Upper lobe of left lung (tissue), 6 donors: Measurements from ENCODE around the gene PACS1. TPM values are rescaled to one million over a fixed set of nuclear protein-coding genes. Genes with fewer than 3 reads are reported as not detected.

Source experiments
- ATAC-seq, 2 donors: fragments of 200-7000 bp; cut with Tn5 transposase; one replicate each; pipeline ENCODE4 v1.9.1; 2022; ENCODE audit warnings: mild to moderate bottlenecking in 2 of 2, moderate library complexity in 2 of 2; ENCODE audit not compliant: low FRiP score in 2 of 2
- DNase-seq, 2 donors: peaks; one replicate each; pipeline ENCODE4 v3.0.0-alpha.2; 2019 to 2020
- H3K27ac ChIP-seq, 4 donors: fragments of 200-600 bp; sonication (generic); one replicate each; pipeline ENCODE4 v1.5.1; 2016 to 2019
- H3K27me3 ChIP-seq, 4 donors: fragments of 200-600 bp; sonication (generic); one replicate each; pipeline ENCODE4 v1.5.1; 2017 to 2019
- H3K36me3 ChIP-seq, 4 donors: fragments of 200-600 bp; sonication (generic); one replicate each; pipeline ENCODE4 v1.5.1; 2016 to 2019
- H3K4me1 ChIP-seq, 4 donors: fragments of 200-600 bp; sonication (generic); one replicate each; pipeline ENCODE4 v1.5.1; 2018 to 2019
- H3K4me3 ChIP-seq, 4 donors: fragments of 200-600 bp; sonication (generic); one replicate each; pipeline ENCODE4 v1.5.1; 2017 to 2019; ENCODE audit warnings: mild to moderate bottlenecking in 2 of 4, moderate library complexity in 1 of 4
- H3K9me3 ChIP-seq, 4 donors: fragments of 200-600 bp; sonication (generic); one replicate each; pipeline ENCODE4 v1.5.1; 2018 to 2019
- EP300 ChIP-seq, 4 donors: sonication (generic); formaldehyde crosslinking; IDR thresholded peaks; one replicate each; pipeline ENCODE4 v1.5.1; 2017; ENCODE audit warnings: antibody characterized with exemption in 4 of 4, control low read depth in 2 of 4
- POLR2A ChIP-seq, 4 donors: fragments of 450-650 bp; IDR thresholded peaks; one replicate each; pipeline ENCODE4 v1.5.1; 2016 to 2017; ENCODE audit warnings: antibody characterized with exemption in 4 of 4, mild to moderate bottlenecking in 2 of 4
- POLR2AphosphoS5 ChIP-seq, 2 donors: sonication (generic); formaldehyde crosslinking; IDR thresholded peaks; one replicate each; pipeline ENCODE4 v1.5.1; 2017; ENCODE audit warnings: antibody characterized with exemption in 2 of 2
- WGBS, 2 donors: methylation state at CpG; one replicate each; pipeline ENCODE4 v1.1.5; 2017 to 2018; 5-methylcytosine and 5-hydroxymethylcytosine counted together
- total RNA-seq, 6 donors: library from RNA; depleted of rRNA in 4 of 6; stranded (reverse); fragments of >200 nt in 4 of 6; gene quantifications; one replicate each; pipeline versions ENCODE4 v1.1.0 to v1.2.1, GENCODE V29; 2016 to 2021
- TF ChIP-seq, protein P1 (sequence below), 6 experiments: fragments of 450-650 bp in 4 of 6; fragments of 200-600 bp in 2 of 6; sonication (generic) in 2 of 6; IDR thresholded peaks; one replicate each; pipeline ENCODE4 v1.5.1; 2016 to 2019; ENCODE audit warnings: antibody characterized with exemption in 6 of 6
- donor health status: DM: no; HTN: no; CAD: no; lungs with moderate emphysema.
- donor health status: DM: no; HTN: yes; CAD: no; lungs with severe emphysema.

The PACS1 gene
- total RNA-seq, 6 donors from 2014 or later = 39.8 to 123 (median 51.1) TPM

DNA sequence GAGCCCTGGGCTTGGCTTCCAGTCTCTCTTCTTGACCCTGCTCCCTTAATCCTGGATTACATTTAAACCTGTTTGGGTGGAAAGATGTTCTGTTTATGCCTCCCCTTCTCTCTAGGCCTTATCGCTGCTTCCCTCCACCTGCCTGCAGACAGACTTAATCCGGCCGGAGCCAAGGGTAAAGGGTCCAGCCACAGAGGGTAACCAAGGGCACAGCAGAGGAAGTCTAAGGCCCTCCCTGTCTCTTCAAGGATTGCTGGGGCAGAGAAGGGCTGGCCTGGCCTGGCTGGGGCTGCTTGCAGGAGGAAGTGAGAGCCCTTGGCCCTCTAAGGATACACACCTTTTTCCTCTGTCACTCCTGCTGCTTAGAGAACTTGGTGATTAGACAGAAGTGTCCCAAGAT is 23.2 kb upstream of the PACS1 start:
- no peaks in the 10 kb centered on the region for H3K36me3 ChIP-seq
- DNase-seq = no peak
- H3K27ac ChIP-seq = no peak overlapping the region
- peaks cover 12 to 25% (median 18%) of the 10 kb centered on the region in 4 donors for H3K4me1 ChIP-seq
- 93% methylated on average over 3 of the region's 3 CpGs for WGBS, 2 donors
- H3K9me3 ChIP-seq = no peaks in the 10 kb centered on the region
- no peak for ATAC-seq
- peaks cover 0 to 15% (median 7%) of the 10 kb centered on the region in 4 donors for H3K27me3 ChIP-seq
- H3K4me3 ChIP-seq = no peak overlapping the region
- TF ChIP-seq EP300 (IDR thresholded peaks at IDR 0.05) (no peak), POLR2AphosphoS5 (IDR thresholded peaks at IDR 0.05) (no peak), POLR2A (IDR thresholded peaks at IDR 0.05) (no peak)
- TF ChIP-seq, protein P1, sequence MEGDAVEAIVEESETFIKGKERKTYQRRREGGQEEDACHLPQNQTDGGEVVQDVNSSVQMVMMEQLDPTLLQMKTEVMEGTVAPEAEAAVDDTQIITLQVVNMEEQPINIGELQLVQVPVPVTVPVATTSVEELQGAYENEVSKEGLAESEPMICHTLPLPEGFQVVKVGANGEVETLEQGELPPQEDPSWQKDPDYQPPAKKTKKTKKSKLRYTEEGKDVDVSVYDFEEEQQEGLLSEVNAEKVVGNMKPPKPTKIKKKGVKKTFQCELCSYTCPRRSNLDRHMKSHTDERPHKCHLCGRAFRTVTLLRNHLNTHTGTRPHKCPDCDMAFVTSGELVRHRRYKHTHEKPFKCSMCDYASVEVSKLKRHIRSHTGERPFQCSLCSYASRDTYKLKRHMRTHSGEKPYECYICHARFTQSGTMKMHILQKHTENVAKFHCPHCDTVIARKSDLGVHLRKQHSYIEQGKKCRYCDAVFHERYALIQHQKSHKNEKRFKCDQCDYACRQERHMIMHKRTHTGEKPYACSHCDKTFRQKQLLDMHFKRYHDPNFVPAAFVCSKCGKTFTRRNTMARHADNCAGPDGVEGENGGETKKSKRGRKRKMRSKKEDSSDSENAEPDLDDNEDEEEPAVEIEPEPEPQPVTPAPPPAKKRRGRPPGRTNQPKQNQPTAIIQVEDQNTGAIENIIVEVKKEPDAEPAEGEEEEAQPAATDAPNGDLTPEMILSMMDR (IDR thresholded peaks at IDR 0.05) = no peak

DNA sequence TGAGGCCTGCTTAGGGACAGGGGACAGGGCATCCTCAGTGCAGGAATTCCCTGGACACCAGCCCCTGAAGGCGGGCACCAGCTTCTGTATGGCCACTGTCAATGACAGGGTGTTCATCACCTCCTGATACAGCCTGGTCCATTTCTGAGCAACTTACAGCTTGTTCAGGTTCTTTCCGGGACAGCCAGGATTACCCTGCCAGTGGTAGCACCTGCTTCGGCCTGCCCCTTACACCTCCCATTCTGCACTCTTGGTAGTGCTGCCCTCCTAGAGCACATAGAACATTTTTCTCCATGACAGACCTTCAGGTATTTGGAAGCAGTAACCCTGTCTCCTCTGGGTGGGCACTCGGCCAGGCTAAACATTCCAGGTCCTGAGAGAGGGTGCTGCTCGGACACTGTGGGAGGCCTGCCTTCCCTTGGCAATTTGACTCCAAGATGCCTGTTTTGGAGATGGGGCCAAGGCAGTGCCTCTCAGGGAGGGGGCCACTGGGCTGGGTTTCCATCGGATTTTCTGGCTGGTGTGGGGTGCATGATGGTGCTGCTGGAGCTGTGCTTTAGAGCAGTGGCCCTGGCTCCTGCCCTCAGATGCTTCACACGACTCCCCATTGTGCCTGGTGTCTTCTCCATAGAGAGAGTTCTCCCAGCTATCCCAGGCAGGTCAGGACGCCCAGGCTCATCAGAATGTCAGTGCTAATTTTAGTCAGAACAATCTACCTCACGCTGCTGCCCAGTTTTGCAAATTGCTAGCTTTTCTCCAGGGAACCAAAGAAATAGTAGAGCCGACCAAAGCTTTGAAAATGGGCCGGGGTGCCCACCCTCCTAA is 22.3 kb upstream of the PACS1 start:
- Histone ChIP-seq H3K36me3 (no peaks in the 10 kb centered on the region), H3K27ac (no peak overlapping the region), H3K9me3 (no peaks in the 10 kb centered on the region), H3K4me3 (no peak overlapping the region), H3K4me1 (peaks cover 13 to 28% (median 18%) of the 10 kb centered on the region in 4 donors), H3K27me3 (peaks cover 0 to 15% (median 7%) of the 10 kb centered on the region in 4 donors)
- TF ChIP-seq POLR2A (IDR thresholded peaks at IDR 0.05) (no peak), EP300 (IDR thresholded peaks at IDR 0.05) (no peak), POLR2AphosphoS5 (IDR thresholded peaks at IDR 0.05) (no peak)
- TF ChIP-seq, protein P1 (IDR thresholded peaks at IDR 0.05) = no peak
- ATAC-seq (no peak), DNase-seq (no peak)
- WGBS, 2 donors = 79 to 81% methylated on average over 6 to 11 of the region's 11 CpGs

DNA sequence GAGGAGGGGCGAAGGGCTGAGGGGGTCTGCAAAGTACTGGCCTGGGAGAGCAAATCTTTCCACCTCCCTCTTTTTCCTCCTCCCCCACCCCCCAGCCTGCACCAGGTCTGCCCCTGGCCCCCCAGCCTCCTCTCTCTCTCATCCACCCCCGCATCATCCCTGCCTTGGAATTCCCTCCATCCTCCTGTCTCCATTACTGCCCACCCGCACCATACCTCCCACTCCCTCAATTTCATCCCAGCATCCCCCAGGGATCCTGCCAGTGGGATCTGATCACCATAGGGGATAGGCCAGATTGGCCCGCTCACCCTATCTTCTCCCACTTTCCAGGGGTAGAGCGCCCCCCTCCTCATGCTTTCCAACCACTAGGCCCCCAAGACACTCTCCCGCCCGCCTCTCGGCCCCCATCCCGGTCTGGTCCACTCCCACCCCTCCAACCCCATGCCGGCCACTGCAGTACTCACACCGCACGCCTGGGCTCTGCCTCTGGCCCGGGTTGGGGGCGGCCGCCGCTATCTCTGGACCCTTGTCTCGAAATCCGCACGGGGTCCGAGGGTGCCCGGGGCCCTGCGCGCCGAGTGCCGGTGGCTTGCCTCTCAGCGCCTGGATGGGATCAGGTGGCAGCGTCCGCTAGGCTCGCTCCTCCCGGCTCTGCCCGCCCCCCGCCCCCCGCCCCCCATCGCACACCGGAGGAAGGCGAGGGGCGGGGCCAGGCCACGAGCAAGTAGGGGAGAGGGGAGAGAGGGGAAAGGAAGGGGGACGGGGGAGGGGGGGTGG is 21.3 kb upstream of the PACS1 start, which contains the start of gene GAL3ST3:
Gene GAL3ST3 (minus strand): TSS at position 615 of the 777 bp plus-strand sequence. CDS start 3,746 bp downstream, outside the sequence.
- DNase-seq (peak in 1 of 2 donors; percentile 82), ATAC-seq (no peak)
- 25 to 36% methylated on average over 9 to 15 of the region's 39 CpGs for whole genome bisulfite sequencing, 2 donors
- peaks cover 22 to 38% (median 28%) of the 10 kb centered on the region in 4 donors for H3K4me1 ChIP-seq
- TF ChIP-seq, protein P1 (IDR thresholded peaks at IDR 0.05) = no peak
- TF ChIP-seq POLR2A (IDR thresholded peaks at IDR 0.05) = no peak
- no peak for TF ChIP-seq POLR2AphosphoS5 (IDR thresholded peaks at IDR 0.05)
- no peak for TF ChIP-seq EP300 (IDR thresholded peaks at IDR 0.05)
- peaks cover 0 to under 1% (median 0%) of the 10 kb centered on the region in 4 donors for H3K36me3 ChIP-seq
- no peak within 1 kb of the TSS for H3K27ac ChIP-seq
- H3K9me3 ChIP-seq = no peaks in the 10 kb centered on the region
- peaks cover 0 to 15% (median 7%) of the 10 kb centered on the region in 4 donors for H3K27me3 ChIP-seq
- no peak within 1 kb of the TSS for H3K4me3 ChIP-seq

DNA sequence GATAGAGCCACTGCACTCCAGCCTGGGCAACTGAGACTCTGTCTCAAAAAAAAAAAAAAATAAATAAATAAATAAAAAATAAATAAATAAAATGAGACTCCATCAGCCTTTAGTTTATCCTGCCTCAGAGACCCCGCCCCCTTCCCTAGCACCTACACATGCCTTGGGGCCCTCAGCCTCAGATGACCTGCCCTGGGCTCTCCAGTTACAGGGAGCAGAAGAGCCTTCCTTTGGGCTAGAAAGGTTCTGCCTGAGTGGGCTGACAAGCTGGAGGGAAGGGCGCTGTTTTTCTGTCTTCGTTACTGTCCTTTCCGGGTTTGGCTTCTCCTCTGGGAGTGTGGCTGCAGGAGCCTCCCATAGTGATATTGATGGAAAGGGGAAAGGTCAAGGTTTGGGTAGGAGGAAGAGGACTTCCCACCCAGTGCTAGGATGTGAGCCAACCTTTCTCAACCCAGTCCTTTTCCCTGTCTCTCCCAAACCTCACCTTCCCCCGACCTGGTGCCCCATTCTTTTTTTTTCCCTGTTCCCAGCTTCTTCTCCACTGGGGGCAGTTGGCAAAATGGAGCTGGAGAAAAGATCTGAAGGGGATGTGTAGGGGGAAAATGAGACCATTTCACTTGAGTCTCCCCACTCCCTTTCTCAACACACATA is 19.4 kb upstream of the PACS1 start:
- Histone ChIP-seq H3K9me3 (no peaks in the 10 kb centered on the region), H3K4me1 (peaks cover 23 to 36% (median 25%) of the 10 kb centered on the region in 4 donors), H3K27me3 (peaks cover 0 to 15% (median 7%) of the 10 kb centered on the region in 4 donors), H3K27ac (peak overlapping the region in 2 of 4 donors; percentile 92 to 93), H3K4me3 (no peak overlapping the region), H3K36me3 (peaks cover 6 to 20% (median 18%) of the 10 kb centered on the region in 4 donors)
- TF ChIP-seq, protein P1 (IDR thresholded peaks at IDR 0.05) = no peak
- TF ChIP-seq POLR2A (IDR thresholded peaks at IDR 0.05) (no peak), POLR2AphosphoS5 (IDR thresholded peaks at IDR 0.05) (no peak)
- ATAC-seq = no peak
- no peak for DNase-seq
- 77 to 89% methylated on average over 5 of the region's 5 CpGs for WGBS, 2 donors
